DMS53 (cell line): Measurements from ENCODE around the gene ALG2.
A peak's percentile ranks its signal among the peaks of the same experiment; 100 is the strongest.

Source experiments
- DNase-seq: peaks from one replicate; lab custom pipeline; 2025; lab: John Stamatoyannopoulos, UW

The ALG2 gene

DNA sequence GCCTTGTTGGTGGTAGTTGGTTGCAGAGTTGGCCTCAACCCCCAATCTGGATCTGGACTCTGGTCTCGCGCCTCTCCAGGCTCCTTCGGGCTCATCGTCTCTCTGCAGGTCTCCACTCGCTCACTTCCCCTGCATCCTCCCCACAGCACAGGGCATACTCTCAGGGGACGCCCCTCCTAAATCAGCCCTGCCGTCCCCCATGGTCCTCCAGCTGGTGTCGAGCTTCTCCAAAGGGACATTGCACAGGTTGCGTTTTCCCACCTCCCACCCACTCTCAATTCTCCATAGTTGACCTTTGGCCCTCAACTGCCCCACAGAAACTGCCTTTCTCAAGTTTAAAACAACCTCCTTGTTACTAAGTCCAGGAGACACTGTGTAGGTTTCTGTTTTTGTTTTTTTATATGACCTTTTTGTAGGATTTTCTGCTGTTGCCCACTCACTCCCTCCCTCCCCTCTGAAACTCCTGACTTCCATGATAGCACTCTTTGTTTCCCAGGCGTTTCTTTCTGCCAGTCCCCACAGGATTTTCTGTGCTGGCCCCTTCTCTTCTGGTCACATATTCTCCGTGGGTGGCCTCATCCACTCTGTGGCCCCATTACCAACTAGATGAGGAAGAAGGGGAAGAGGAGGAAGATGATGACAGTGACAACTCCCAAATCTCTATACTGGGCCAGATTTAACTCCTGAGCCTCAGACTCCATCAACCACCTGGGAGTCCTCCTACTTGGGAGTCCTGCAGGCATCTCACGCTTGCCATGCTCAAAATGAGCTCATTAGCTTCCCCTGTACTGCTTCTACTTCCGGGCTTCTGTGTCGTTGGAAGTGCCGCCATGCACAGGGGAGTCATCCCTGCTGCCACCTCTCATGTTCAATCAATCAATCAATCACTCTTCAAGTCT, 50.3 kb downstream of the ALG2 start:
- no peak for DNase-seq

DNA sequence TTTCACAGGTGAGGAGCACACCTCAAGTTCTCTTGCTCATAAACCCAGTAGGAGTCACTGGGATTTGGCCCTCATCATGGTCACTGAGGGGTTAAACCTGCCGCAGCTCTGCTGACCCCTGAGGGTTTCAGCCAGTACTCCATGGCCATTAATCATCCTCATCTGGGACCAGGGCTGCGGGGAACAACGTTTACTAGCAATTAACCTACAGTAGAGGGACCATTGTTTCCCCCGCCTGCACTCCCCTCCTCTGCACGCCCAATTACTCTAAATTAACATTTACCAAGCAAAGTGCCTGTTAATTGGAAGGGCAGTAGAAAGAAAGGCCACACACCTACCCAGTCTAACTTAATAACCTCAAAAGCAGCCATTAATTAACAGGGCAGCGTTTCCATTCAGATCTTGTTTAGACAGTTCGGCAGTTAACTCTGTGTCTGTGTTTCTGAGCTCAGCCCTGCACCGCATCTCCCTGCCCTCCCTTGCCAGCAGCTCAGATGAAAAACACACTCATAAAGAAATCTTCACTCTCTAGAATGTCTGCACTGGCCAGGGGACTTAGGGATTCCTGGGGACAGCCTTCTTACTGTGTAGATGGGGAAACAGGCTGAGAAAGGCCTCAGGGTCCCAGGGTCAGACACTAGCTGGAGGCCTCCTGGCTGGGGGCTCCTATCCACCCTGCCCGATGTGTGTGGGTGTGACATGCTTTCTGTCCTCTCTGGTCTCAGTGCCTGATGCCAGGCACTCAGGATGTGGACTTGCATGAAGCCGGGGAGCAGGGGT, 51.6 kb downstream of the ALG2 start:
- DNase-seq = no peak

DNA sequence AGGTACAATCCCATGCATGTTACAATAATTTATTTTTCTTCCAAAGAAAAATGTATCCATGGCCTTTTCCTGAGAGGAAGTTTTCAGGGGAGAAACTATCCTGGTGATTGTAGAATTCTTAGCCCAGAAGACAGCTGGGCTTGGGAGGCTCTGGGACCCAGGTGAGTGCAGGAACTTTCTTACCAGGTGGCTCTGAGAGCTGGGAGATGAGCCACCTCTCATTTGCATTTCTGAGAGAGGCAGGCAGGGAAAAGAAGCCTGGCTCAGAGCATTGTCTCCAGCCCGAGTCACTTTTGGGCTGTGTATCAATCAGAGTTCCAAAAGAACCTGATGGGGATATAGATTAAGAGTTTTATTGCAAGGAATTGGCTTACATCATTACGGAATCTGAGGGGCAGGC, 52.7 kb downstream of the ALG2 start:
- DNase-seq = peak; percentile 4

DNA sequence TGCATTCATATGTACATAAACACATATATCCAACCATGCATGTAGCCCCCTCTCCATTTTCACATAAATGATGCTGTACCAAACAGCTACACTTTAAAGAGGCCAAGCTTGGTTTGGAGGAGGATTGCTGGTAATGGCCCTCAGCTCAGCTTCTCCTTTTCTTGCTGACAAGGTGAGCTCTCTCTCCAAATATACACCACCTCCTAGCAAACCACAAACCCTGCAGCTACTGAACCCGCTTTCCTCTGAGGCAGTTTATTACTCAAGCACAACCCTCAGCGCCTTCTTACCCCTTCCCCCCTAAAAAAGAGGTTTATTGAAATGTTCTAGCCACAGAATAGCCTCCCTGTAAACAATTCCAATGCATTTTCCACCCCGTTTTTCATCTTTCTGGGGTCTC, 54.0 kb downstream of the ALG2 start:
- DNase-seq = no peak

DNA sequence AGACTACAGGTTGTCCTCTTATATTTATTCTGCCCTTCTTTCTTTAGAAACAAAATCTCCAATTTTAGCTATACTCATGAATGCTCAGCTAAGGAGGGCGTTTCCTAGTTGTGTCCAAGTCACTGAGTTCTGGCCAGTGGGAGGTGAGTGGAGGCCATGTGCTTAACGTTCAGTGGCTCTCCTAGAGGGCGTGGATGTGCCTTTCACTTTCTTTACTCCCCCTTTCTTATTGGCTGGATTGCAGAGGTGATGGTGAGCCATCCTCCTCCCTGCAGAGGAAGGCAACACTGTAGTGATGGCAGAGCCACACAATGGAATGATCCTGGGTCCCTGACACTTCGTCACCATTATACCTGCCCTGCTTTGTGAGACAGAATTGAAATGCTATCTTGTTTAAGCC, 54.6 kb downstream of the ALG2 start:
- no peak for DNase-seq
